Vagina (tissue), 2 donors: ENCODE measurements around the gene SDK2. TPM values are rescaled to one million over a fixed set of nuclear protein-coding genes. Genes with fewer than 3 reads are reported as not detected.

Experiments
- DNase-seq, 2 donors: peaks; one replicate each; pipeline ENCODE4 v3.0.0-alpha.2; 2017; ENCODE audit errors: extremely low spot score in 2 of 2
- H3K27ac ChIP-seq: fragments of 200-600 bp; sonication (generic); one replicate; pipeline ENCODE4 v1.5.1; 2019
- H3K27me3 ChIP-seq: fragments of 200-600 bp; sonication (generic); one replicate; pipeline ENCODE4 v1.5.1; 2019
- H3K36me3 ChIP-seq, 2 donors: fragments of 200-600 bp; sonication (generic); one replicate each; pipeline ENCODE4 v1.5.1; 2017 to 2019
- H3K4me1 ChIP-seq: fragments of 200-600 bp; sonication (generic); one replicate; pipeline ENCODE4 v1.5.1; 2019
- H3K4me3 ChIP-seq, 2 donors: fragments of 200-600 bp; sonication (generic); 1 replicate in 1 of 2; 2 replicates in 1 of 2; pipeline ENCODE4 v1.5.1; 2016 to 2019
- H3K9me3 ChIP-seq: fragments of 200-600 bp; sonication (generic); one replicate; pipeline ENCODE4 v1.5.1; 2019
- POLR2A ChIP-seq, 2 donors: fragments of 450-650 bp; IDR thresholded peaks; one replicate each; pipeline ENCODE4 v1.6.1; 2017; ENCODE audit warnings: antibody characterized with exemption in 2 of 2, mild to moderate bottlenecking in 2 of 2, moderate library complexity in 2 of 2
- POLR2AphosphoS5 ChIP-seq, 2 donors: sonication (generic); formaldehyde crosslinking; IDR thresholded peaks; one replicate each; pipeline ENCODE4 v1.9.0; 2017; ENCODE audit warnings: antibody characterized with exemption in 2 of 2, mild to moderate bottlenecking in 2 of 2, low read depth in 1 of 2; ENCODE audit not compliant: insufficient read depth in 1 of 2
- intact Hi-C: fragments of 100-400 bp; cut with DNase I; formaldehyde crosslinking; loops from one replicate; pipeline ENCODE4 v1.15.1; 2023
- total RNA-seq: library from RNA; depleted of rRNA; stranded (reverse); fragments of >200 nt; gene quantifications from one replicate; pipeline ENCODE4 v1.2.3, GENCODE V29; 2016
- TF ChIP-seq, protein P1 (sequence below), 3 experiments: fragments of 450-650 bp in 2 of 3; fragments of 200-600 bp in 1 of 3; sonication (generic) in 1 of 3; IDR thresholded peaks; one replicate each; pipeline ENCODE4 v1.5.1; 2017 to 2019; ENCODE audit warnings: antibody characterized with exemption in 3 of 3, mild to moderate bottlenecking in 2 of 3, moderate library complexity in 2 of 3

Gene SDK2
- total RNA-seq, 1 donor from 2014 or later = 1.7 TPM

DNA sequence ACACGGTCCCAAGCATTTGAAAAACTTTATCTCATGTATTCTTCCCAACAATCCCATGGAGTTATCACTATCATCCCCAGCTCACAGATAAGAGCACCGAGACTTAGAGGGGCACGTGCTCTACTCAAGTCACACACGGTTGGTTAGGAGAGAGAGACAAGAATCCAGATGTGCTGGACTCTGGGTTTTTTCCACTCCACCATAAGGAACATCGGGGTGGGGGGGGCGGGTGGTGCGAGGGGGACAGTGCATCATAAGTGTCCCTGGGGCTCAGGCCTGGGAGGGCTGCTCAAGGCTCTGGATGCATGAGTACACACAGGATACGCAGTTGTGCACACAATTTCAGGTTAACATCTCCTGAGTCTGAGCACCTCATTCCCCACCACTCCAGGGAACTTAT, 339.8 kb downstream of the SDK2 start:
- no peak for TF ChIP-seq POLR2A (IDR thresholded peaks at IDR 0.05)
- TF ChIP-seq, protein P1, sequence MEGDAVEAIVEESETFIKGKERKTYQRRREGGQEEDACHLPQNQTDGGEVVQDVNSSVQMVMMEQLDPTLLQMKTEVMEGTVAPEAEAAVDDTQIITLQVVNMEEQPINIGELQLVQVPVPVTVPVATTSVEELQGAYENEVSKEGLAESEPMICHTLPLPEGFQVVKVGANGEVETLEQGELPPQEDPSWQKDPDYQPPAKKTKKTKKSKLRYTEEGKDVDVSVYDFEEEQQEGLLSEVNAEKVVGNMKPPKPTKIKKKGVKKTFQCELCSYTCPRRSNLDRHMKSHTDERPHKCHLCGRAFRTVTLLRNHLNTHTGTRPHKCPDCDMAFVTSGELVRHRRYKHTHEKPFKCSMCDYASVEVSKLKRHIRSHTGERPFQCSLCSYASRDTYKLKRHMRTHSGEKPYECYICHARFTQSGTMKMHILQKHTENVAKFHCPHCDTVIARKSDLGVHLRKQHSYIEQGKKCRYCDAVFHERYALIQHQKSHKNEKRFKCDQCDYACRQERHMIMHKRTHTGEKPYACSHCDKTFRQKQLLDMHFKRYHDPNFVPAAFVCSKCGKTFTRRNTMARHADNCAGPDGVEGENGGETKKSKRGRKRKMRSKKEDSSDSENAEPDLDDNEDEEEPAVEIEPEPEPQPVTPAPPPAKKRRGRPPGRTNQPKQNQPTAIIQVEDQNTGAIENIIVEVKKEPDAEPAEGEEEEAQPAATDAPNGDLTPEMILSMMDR (IDR thresholded peaks at IDR 0.05) = no peak
- TF ChIP-seq POLR2AphosphoS5 (IDR thresholded peaks at IDR 0.05; ENCODE audit: insufficient read depth in 1 of 2, low read depth in 1 of 2) = no peak
- H3K4me1 ChIP-seq = peaks cover 99% of the 10 kb centered on the region
- H3K27me3 ChIP-seq = no peaks in the 10 kb centered on the region
- peak in 1 of 2 donors; percentile 84 for DNase-seq
- no peaks in the 10 kb centered on the region for H3K36me3 ChIP-seq
- peak overlapping the region; percentile 100 for H3K27ac ChIP-seq
- H3K4me3 ChIP-seq = peak overlapping the region; percentile 35 to 65
- H3K9me3 ChIP-seq = no peaks in the 10 kb centered on the region
- intact Hi-C loops = loop anchor here (10.0 kb wide), 1 partner anchor 110 kb away; the partner anchor contains the start of gene COG1

DNA sequence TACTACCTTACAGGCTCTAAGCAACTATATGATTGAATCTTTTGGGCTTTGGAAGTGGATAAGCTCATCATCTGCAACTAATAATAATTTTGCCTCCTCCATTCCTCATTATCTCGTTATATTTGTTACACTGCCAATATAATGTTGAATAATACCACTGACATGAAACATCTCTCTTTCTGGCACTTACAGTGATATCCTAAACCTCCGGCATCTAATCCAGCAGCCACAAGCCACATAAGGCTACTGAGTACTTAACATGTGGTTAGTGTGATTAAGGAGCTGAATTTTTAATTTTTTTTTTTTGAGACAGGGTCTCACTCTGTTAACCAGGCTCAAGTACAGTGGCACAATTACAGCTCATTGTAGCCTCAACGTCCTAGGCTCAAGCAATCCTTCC, 342.1 kb downstream of the SDK2 start:
- intact Hi-C loops = loop anchor here (10.0 kb wide), 1 partner anchor 107 kb away; the partner anchor contains the start of gene COG1
- TF ChIP-seq POLR2AphosphoS5 (IDR thresholded peaks at IDR 0.05; ENCODE audit: insufficient read depth in 1 of 2, low read depth in 1 of 2) (no peak), POLR2A (IDR thresholded peaks at IDR 0.05) (no peak)
- TF ChIP-seq, protein P1 (IDR thresholded peaks at IDR 0.05) = no peak
- peaks cover 97% of the 10 kb centered on the region for H3K4me1 ChIP-seq
- no peaks in the 10 kb centered on the region for H3K27me3 ChIP-seq
- H3K27ac ChIP-seq = peak overlapping the region; percentile 33
- H3K9me3 ChIP-seq = no peaks in the 10 kb centered on the region
- H3K4me3 ChIP-seq = no peak overlapping the region
- H3K36me3 ChIP-seq = no peaks in the 10 kb centered on the region
- no peak for DNase-seq

DNA sequence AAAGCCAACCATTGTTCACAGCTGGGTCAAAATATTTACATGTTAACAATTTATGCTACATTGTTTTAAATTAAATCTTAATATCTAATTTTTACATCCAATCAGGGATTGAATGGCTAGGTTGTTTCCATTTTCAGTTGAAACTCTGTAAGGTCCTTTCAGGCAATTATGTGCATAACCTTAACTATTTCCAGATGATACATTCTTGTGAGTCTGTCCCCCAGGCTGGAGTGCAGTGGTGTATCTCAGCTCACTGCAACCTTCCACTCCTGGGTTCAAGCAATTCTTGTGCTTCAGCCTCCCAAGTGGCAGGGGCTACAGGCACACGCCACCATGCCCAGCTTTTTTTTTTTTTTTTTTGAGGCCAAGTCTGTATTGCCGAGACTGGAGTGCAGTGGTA, 342.9 kb downstream of the SDK2 start:
- Histone ChIP-seq H3K4me3 (no peak overlapping the region), H3K27me3 (no peaks in the 10 kb centered on the region), H3K36me3 (no peaks in the 10 kb centered on the region), H3K27ac (no peak overlapping the region), H3K4me1 (peaks cover 89% of the 10 kb centered on the region), H3K9me3 (no peaks in the 10 kb centered on the region)
- TF ChIP-seq, protein P1 (IDR thresholded peaks at IDR 0.05) = no peak
- TF ChIP-seq POLR2A (IDR thresholded peaks at IDR 0.05) = no peak
- no peak for TF ChIP-seq POLR2AphosphoS5 (IDR thresholded peaks at IDR 0.05; ENCODE audit: insufficient read depth in 1 of 2, low read depth in 1 of 2)
- no peak for DNase-seq
- intact Hi-C loops = loop anchor here (10.0 kb wide), 1 partner anchor 107 kb away; the partner anchor contains the start of gene COG1

DNA sequence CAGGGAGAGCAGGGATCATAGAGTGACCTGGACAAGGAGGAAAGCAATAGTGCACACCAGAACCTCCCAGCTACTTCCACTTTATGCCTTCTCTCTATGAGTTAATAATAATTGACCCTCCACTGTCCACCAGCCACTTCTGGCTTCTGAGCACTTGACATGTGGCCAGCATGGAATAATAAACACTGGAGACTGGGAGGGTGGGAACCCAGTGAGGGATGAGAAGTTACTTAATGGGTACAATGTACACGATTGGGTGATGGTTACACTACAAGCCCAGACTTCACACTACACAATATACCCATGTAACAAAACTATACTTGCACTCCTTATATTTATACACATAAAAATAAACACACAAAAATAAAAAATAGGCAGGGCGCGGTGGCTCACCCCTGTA, 343.9 kb downstream of the SDK2 start:
- Histone ChIP-seq H3K9me3 (no peaks in the 10 kb centered on the region), H3K36me3 (no peaks in the 10 kb centered on the region), H3K4me3 (no peak overlapping the region), H3K27me3 (no peaks in the 10 kb centered on the region), H3K27ac (peak overlapping the region; percentile 7), H3K4me1 (peaks cover 84% of the 10 kb centered on the region)
- intact Hi-C loops = loop anchor here (10.0 kb wide), 1 partner anchor 106 kb away; the partner anchor contains the start of gene COG1
- DNase-seq = no peak
- TF ChIP-seq, protein P1 (IDR thresholded peaks at IDR 0.05) = no peak
- TF ChIP-seq POLR2A (IDR thresholded peaks at IDR 0.05) = no peak
- TF ChIP-seq POLR2AphosphoS5 (IDR thresholded peaks at IDR 0.05; ENCODE audit: insufficient read depth in 1 of 2, low read depth in 1 of 2) = no peak
